Left ventricle myocardium inferior (tissue), 1 donor: ENCODE results near the gene CIAO2B. TPM values are rescaled to one million over a fixed set of nuclear protein-coding genes. Genes with fewer than 3 reads are reported as not detected.

Experiments used
- DNase-seq: peaks from one replicate; pipeline ENCODE4 v3.0.0-alpha.2; 2020
- H3K27ac ChIP-seq: fragments of 200-600 bp; replicated peaks from 2 replicates; pipeline ENCODE4 v1.8.0; 2021
- H3K27me3 ChIP-seq: fragments of 200-600 bp; 2 replicates; pipeline ENCODE4 v1.8.0; 2021; ENCODE audit warnings: low read depth
- H3K36me3 ChIP-seq: fragments of 200-600 bp; 2 replicates; pipeline ENCODE4 v1.8.0; 2021
- H3K4me1 ChIP-seq: fragments of 200-600 bp; 2 replicates; pipeline ENCODE4 v1.8.0; 2021
- H3K4me3 ChIP-seq: fragments of 200-600 bp; 2 replicates; pipeline ENCODE4 v1.8.0; 2021; ENCODE audit warnings: mild to moderate bottlenecking, moderate library complexity
- H3K9me3 ChIP-seq: fragments of 200-600 bp; replicated peaks from 2 replicates; pipeline ENCODE4 v1.8.0; 2021
- intact Hi-C: fragments of 100-400 bp; cut with micrococcal nuclease; formaldehyde crosslinking; loops from one replicate; pipeline ENCODE4 v1.11.0; 2022
- total RNA-seq: library from RNA; stranded (reverse); fragmentation: NEBNext Ultra II Directional; extraction: Animal tissue kit (Norgen Biotek cat#: 25700); gene quantifications from one replicate; pipeline ENCODE4 v1.2.1, GENCODE V29; 2021
- TF ChIP-seq, protein P1 (sequence below): fragments of 200-600 bp; IDR thresholded peaks from 2 replicates; pipeline ENCODE4 v1.8.0; 2021; ENCODE audit warnings: antibody characterized with exemption, mild to moderate bottlenecking, borderline replicate concordance
- donor health status: DM: no; HTN: yes; CAD: no; lungs with severe emphysema.

CIAO2B gene
- total RNA-seq, 1 donor from 2014 or later, result 127 TPM

DNA sequence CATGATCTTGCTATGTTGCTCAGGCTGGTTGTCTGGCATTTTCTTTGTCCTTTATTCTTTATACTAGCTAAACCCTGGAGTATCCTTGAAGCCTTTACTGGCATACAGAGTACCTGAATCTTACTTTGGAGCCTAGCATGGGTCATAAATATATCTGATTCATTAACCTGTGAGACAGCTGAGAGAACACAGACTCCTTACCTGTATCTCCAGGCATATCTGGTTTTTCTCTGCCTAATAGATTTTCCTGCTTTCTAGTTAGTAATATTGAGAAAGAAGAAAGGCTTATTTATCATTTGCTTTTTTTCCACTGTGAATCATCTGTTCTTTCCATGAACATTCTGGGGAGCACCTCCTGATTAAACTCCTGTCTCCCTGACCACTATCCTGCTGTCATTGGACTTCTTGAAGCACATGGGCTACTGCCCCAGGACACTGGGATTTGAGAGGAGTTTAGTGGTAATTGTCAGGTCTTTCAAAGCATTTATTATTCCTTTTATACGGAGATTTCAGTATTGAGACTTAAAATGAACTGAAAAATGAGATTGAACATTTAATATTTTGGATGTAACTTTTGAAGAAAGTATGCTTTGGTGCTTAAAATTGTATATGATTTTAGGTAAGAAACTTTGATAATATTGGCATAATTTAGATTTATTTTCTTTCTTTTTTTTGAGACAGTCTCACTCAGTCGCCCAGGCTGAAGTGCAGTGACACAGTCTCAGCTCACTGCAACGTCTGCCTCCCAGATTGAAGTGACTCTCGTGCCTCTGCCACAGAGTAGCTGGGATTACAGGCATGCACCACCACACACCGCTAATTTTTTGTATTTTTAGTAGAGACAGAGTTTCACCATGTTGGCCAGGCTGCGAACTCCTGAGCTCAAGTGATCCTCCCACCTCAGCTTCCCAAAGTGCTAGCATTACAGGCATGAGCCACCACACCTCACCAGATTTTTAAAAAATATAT is 45.3 kb downstream of the CIAO2B start:
- no peaks in the 10 kb centered on the region for H3K27me3 ChIP-seq
- intact Hi-C loops, result no loop called here
- H3K9me3 ChIP-seq, result no peaks in the 10 kb centered on the region
- TF ChIP-seq, protein P1, sequence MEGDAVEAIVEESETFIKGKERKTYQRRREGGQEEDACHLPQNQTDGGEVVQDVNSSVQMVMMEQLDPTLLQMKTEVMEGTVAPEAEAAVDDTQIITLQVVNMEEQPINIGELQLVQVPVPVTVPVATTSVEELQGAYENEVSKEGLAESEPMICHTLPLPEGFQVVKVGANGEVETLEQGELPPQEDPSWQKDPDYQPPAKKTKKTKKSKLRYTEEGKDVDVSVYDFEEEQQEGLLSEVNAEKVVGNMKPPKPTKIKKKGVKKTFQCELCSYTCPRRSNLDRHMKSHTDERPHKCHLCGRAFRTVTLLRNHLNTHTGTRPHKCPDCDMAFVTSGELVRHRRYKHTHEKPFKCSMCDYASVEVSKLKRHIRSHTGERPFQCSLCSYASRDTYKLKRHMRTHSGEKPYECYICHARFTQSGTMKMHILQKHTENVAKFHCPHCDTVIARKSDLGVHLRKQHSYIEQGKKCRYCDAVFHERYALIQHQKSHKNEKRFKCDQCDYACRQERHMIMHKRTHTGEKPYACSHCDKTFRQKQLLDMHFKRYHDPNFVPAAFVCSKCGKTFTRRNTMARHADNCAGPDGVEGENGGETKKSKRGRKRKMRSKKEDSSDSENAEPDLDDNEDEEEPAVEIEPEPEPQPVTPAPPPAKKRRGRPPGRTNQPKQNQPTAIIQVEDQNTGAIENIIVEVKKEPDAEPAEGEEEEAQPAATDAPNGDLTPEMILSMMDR, result no peak
- no peak overlapping the region for H3K4me3 ChIP-seq
- no peak for DNase-seq
- H3K27ac ChIP-seq, result no peak overlapping the region
- no peaks in the 10 kb centered on the region for H3K4me1 ChIP-seq
- H3K36me3 ChIP-seq, result peaks cover 20% of the 10 kb centered on the region

DNA sequence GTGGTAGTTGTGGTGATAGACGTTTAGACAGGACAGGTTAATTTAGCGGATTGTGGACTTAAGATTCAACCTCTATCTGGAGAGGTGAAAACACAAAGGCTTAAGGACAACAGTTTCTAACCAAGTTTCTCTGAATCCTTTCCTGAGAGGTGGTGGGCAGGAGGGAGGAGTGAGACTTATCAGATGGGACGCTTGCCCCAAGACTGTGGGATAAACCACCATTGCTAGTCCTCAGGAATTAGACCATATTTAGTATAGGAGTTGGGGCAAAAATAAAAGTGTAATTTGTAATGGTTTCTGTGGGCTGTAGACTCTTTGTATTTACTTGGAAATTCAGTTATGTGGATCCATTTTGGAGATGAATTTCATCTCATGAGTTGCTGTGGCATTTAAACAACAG is 47.3 kb downstream of the CIAO2B start:
- TF ChIP-seq, protein P1, result no peak
- H3K27ac ChIP-seq, result no peak overlapping the region
- no peaks in the 10 kb centered on the region for H3K9me3 ChIP-seq
- H3K4me1 ChIP-seq, result no peaks in the 10 kb centered on the region
- intact Hi-C loops, result no loop called here
- H3K36me3 ChIP-seq, result peaks cover 20% of the 10 kb centered on the region
- no peak overlapping the region for H3K4me3 ChIP-seq
- H3K27me3 ChIP-seq, result no peaks in the 10 kb centered on the region
- DNase-seq, result no peak

DNA sequence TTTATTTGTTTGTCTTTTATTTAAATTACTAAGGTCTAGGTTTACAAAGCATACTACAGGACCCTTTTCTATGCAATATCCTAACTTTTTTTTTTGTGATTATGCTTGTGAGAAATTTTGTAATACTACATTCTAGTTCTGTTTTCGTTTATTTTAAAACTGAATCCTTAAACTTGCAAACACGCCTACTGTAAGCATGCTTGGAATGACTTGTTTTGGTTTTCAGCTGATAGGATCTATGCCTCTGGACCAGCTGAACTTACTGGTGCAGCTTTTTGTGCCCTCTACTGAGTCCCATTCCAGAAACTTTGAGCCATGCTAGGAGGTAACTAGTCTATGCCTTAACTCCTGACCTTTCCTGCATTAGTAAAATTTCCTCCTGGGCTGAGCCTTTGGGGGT is 47.9 kb downstream of the CIAO2B start:
- intact Hi-C loops, result no loop called here

DNA sequence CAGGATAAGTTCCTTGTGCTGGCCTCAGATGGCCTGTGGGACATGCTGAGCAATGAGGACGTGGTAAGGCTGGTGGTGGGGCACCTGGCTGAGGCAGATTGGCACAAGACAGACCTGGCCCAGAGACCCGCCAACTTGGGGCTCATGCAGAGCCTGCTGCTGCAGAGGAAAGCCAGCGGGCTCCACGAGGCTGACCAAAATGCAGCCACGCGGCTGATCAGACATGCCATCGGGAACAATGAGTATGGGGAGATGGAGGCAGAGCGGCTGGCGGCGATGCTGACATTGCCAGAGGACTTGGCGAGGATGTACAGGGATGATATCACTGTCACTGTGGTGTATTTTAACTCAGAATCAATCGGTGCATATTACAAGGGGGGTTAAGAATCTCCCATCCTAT is 48.7 kb downstream of the CIAO2B start:
- Histone ChIP-seq H3K4me1 (peaks cover 13% of the 10 kb centered on the region), H3K27ac (no peak overlapping the region), H3K4me3 (no peak overlapping the region), H3K9me3 (no peaks in the 10 kb centered on the region), H3K27me3 (no peaks in the 10 kb centered on the region), H3K36me3 (peaks cover 20% of the 10 kb centered on the region)
- TF ChIP-seq, protein P1, result no peak
- intact Hi-C loops, result no loop called here
- DNase-seq, result no peak

More for the DNA sequence above, 47.9 kb downstream of the CIAO2B start:
- Histone ChIP-seq H3K4me1 (peaks cover 5% of the 10 kb centered on the region), H3K27me3 (no peaks in the 10 kb centered on the region), H3K36me3 (peaks cover 20% of the 10 kb centered on the region), H3K27ac (no peak overlapping the region), H3K9me3 (no peaks in the 10 kb centered on the region), H3K4me3 (no peak overlapping the region)
- no peak for DNase-seq
- TF ChIP-seq, protein P1, result no peak

DNA sequence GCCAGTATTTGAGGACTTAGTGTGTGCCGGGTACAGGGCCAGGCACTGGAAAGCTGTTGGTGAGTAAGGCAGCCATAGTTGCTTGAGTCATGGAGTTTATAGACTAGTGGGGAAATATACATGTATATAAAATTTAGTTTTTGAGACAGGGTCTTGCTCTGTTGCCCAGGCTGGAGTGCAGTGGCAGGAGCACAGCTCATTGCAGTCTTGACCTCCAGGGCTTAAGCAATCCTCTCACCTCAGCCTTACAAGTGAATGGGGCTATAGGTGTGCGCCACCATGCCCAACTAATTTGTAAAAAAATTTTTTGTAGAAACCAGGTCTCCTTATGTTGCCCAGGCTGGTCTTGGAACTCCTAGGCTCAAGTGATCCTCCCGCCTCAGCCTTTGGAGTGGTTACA is 51.5 kb downstream of the CIAO2B start:
- TF ChIP-seq, protein P1, result no peak
- Histone ChIP-seq H3K36me3 (peaks cover 20% of the 10 kb centered on the region), H3K9me3 (no peaks in the 10 kb centered on the region), H3K27ac (no peak overlapping the region), H3K4me3 (no peak overlapping the region), H3K27me3 (no peaks in the 10 kb centered on the region), H3K4me1 (peaks cover 20% of the 10 kb centered on the region)
- DNase-seq, result no peak
- intact Hi-C loops, result no loop called here

Other genes starting within 250 kb of the CIAO2B start
- 11.3 TPM for gene CMTM4, start 237.7 kb downstream of the CIAO2B start, total RNA-seq
- 82.9 TPM for gene DYNC1LI2, start 182.8 kb downstream of the CIAO2B start, total RNA-seq
- gene TERB1, start 132.8 kb downstream of the CIAO2B start, total RNA-seq, result not detected
- 28.4 TPM for gene NAE1, start 103.4 kb downstream of the CIAO2B start, total RNA-seq
- not detected for gene CA7, start 90.0 kb downstream of the CIAO2B start, total RNA-seq
- gene PDP2, start 53.9 kb downstream of the CIAO2B start, total RNA-seq, result 2.8 TPM
- not detected for gene CDH16, start 15.5 kb downstream of the CIAO2B start, total RNA-seq
- 135 TPM for gene RRAD, start 8.9 kb downstream of the CIAO2B start, total RNA-seq
- gene CES2, start 1.1 kb upstream of the CIAO2B start, total RNA-seq, result 88.5 TPM
- gene CES3, start 26.9 kb upstream of the CIAO2B start, total RNA-seq, result 1.0 TPM
- 11.0 TPM for gene CES4A, start 54.2 kb upstream of the CIAO2B start, total RNA-seq
- 25.2 TPM for gene CBFB, start 94.7 kb upstream of the CIAO2B start, total RNA-seq
- 10.4 TPM for gene PHAF1, start 175.5 kb upstream of the CIAO2B start, total RNA-seq
- gene B3GNT9, start 216.6 kb upstream of the CIAO2B start, total RNA-seq, result 9.8 TPM
- 9.8 TPM for gene TRADD, start 225.5 kb upstream of the CIAO2B start, total RNA-seq
- gene FBXL8, start 225.6 kb upstream of the CIAO2B start, total RNA-seq, result 9.4 TPM
- 70.5 TPM for gene HSF4, start 230.3 kb upstream of the CIAO2B start, total RNA-seq
- 110 TPM for gene NOL3, start 236.1 kb upstream of the CIAO2B start, total RNA-seq
- 14.2 TPM for gene MATCAP1, start 249.6 kb upstream of the CIAO2B start, total RNA-seq